BE2C (cell line): ENCODE measurements around the gene METTL27.

Experiments
- DNase-seq: peaks from one replicate; pipeline ENCODE4 v3.0.0-alpha.2; 2020
- H3K27me3 ChIP-seq: fragments of 250-450 bp; sonication (Bioruptor Pico); 2 replicates; pipeline ENCODE4 v1.5.1; 2020; ENCODE audit warnings: mild to moderate bottlenecking
- H3K36me3 ChIP-seq: fragments of 250-450 bp; sonication (Bioruptor Pico); 2 replicates; pipeline ENCODE4 v1.5.1; 2020; ENCODE audit warnings: mild to moderate bottlenecking
- H3K4me1 ChIP-seq: fragments of 250-450 bp; sonication (Bioruptor Pico); 2 replicates; pipeline ENCODE4 v1.5.1; 2020
- H3K4me3 ChIP-seq: 2 replicates; pipeline ENCODE4 v1.5.1; 2011; ENCODE audit warnings: low read depth, low read length
- H3K9me3 ChIP-seq: fragments of 250-450 bp; sonication (Bioruptor Pico); 2 replicates; pipeline ENCODE4 v1.5.1; 2020
- TF ChIP-seq, protein P1 (sequence below): IDR thresholded peaks from 2 replicates; pipeline ENCODE4 v1.5.1; 2012; ENCODE audit warnings: mild to moderate bottlenecking, low read depth, low read length

The METTL27 gene

DNA sequence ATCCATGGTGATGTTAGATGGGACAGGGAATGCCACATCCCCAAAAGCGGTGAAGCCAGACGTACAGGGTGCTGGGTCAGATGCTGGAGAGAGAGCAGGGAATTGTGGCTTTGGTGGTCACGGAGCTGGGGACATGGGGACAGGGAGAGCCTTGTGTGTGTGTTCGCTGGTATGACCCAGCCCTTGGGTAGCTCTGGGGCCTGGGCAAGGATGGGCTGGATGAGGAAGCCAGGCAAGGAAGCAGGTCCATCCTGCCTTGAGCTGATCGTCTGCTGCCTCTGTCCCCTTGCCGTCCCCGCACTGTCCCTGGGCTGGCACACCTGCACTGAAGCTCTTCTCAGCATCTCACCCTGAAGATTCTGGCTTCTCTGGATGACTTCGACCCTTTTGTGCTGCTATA, 26.9 kb downstream of the METTL27 start:
- no peaks in the 10 kb centered on the region for H3K27me3 ChIP-seq
- H3K36me3 ChIP-seq = no peaks in the 10 kb centered on the region
- H3K4me1 ChIP-seq = no peaks in the 10 kb centered on the region
- TF ChIP-seq, protein P1, sequence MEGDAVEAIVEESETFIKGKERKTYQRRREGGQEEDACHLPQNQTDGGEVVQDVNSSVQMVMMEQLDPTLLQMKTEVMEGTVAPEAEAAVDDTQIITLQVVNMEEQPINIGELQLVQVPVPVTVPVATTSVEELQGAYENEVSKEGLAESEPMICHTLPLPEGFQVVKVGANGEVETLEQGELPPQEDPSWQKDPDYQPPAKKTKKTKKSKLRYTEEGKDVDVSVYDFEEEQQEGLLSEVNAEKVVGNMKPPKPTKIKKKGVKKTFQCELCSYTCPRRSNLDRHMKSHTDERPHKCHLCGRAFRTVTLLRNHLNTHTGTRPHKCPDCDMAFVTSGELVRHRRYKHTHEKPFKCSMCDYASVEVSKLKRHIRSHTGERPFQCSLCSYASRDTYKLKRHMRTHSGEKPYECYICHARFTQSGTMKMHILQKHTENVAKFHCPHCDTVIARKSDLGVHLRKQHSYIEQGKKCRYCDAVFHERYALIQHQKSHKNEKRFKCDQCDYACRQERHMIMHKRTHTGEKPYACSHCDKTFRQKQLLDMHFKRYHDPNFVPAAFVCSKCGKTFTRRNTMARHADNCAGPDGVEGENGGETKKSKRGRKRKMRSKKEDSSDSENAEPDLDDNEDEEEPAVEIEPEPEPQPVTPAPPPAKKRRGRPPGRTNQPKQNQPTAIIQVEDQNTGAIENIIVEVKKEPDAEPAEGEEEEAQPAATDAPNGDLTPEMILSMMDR = no peak
- H3K4me3 ChIP-seq = no peak overlapping the region
- H3K9me3 ChIP-seq = no peaks in the 10 kb centered on the region; the same call in 1 of the 2 replicates
- DNase-seq = no peak

GRCh38 chr7:73812996-73813395, 29.3 kb downstream of the METTL27 start:
- Histone ChIP-seq H3K36me3 (no peaks in the 10 kb centered on the region), H3K4me3 (no peak overlapping the region), H3K4me1 (no peaks in the 10 kb centered on the region), H3K27me3 (no peaks in the 10 kb centered on the region), H3K9me3 (no peaks in the 10 kb centered on the region; the same call in 1 of the 2 replicates)
- TF ChIP-seq, protein P1 = no peak
- no peak for DNase-seq

GRCh38 chr7:73811760-73812168, 30.6 kb downstream of the METTL27 start:
- TF ChIP-seq, protein P1 = peak; percentile 86
- no peaks in the 10 kb centered on the region for H3K4me1 ChIP-seq
- peak; percentile 80 for DNase-seq
- H3K27me3 ChIP-seq = no peaks in the 10 kb centered on the region
- H3K36me3 ChIP-seq = no peaks in the 10 kb centered on the region
- no peaks in the 10 kb centered on the region; the same call in 1 of the 2 replicates for H3K9me3 ChIP-seq
- no peak overlapping the region for H3K4me3 ChIP-seq

DNA sequence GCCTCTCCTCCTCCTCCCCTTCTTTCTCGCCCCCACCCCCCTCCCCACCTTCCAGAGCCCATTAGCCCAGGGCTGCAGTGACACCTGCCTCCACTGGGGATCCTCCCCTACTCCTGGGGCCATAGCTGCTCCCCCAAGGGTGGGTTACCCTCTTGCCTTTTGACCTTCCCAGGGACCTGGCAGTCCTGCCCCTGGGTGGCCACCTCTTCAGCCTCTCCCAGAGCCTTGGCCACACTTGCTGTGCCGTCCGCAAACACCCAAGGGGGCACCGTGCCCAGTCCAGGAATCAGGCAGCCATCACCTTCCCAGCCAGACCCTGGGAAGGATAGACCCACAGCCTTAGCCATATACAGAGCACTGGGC, 31.3 kb downstream of the METTL27 start:
- Histone ChIP-seq H3K4me3 (no peak overlapping the region), H3K27me3 (no peaks in the 10 kb centered on the region), H3K36me3 (no peaks in the 10 kb centered on the region), H3K9me3 (no peaks in the 10 kb centered on the region; the same call in 1 of the 2 replicates), H3K4me1 (no peaks in the 10 kb centered on the region)
- TF ChIP-seq, protein P1 = no peak
- DNase-seq = no peak

GRCh38 chr7:73809467-73809951, 32.8 kb downstream of the METTL27 start:
- TF ChIP-seq, protein P1 = no peak
- H3K4me3 ChIP-seq = no peak overlapping the region
- H3K36me3 ChIP-seq = no peaks in the 10 kb centered on the region
- H3K4me1 ChIP-seq = 0 out of 2 replicates have a peak, but pooled peaks cover 3% of the 10 kb centered on the region
- no peaks in the 10 kb centered on the region; the same call in 1 of the 2 replicates for H3K9me3 ChIP-seq
- H3K27me3 ChIP-seq = no peaks in the 10 kb centered on the region
- peak; percentile 42 for DNase-seq

GRCh38 chr7:73802459-73802858, 39.9 kb downstream of the METTL27 start:
- TF ChIP-seq, protein P1 = no peak
- Histone ChIP-seq H3K4me3 (no peak overlapping the region), H3K9me3 (no peaks in the 10 kb centered on the region), H3K4me1 (0 out of 2 replicates have a peak, but pooled peaks cover 3% of the 10 kb centered on the region), H3K27me3 (no peaks in the 10 kb centered on the region), H3K36me3 (no peaks in the 10 kb centered on the region)
- DNase-seq = no peak
